GM19324 (cell line): ENCODE results near the gene UCK1.

Experiments used
- ATAC-seq: cut with Tn5 transposase; IDR thresholded peaks from one replicate; pipeline ENCODE4 v1.9.1; 2021; ENCODE audit warnings: mild to moderate bottlenecking, moderate library complexity; ENCODE audit not compliant: unreplicated experiment, low FRiP score

The UCK1 gene

GRCh38 chr9:131530920-131531832 is at the start of gene UCK1:
UCK1 (minus strand) TSS chr9:131531263; CDS start chr9:131531174, 89 bp downstream.
- peak; percentile 85 for ATAC-seq

DNA sequence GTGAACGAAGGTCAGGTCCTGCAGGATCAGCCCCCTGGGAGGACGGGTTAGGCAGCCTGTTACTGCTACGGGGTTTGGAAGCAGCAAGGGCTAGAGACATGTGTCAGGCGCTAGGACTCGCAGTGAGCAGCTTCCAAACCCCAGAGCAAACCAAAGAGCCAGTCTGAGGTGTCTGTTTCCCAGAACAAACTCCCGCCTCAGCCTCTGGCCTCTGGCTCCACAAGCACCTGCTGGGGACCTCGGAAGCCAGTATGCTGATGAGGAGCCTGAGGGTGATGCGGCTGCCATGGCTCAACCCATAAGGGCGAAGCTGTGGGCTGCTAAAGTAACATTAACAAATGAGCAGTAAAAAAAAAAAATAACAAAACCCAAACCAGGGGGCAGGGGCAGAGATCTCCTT is 49.3 kb upstream of the UCK1 start:
- no peak for ATAC-seq

DNA sequence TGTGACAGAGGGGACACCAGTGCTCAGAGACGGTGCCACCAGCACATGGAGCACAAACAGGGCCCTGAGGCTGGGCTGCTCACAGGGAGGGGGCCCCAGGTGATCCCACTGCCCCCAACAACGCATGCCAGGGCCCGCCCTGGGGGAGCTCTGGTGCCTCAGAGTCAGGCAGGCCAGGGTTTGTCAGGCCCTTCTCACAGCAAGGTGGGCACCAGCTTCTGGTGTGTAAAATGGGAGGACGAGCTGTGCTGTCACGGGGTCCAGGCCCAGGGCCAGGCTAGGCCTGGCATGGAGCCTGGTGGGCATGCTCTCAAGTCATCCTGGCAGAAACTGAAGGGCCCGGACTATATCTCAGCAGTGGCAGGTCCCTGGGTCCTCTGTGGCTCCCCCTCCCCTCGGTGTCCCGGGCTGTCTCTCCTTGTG is 48.7 kb upstream of the UCK1 start:
- ATAC-seq = no peak

GRCh38 chr9:131578731-131579504 is 47.9 kb upstream of the UCK1 start:
- ATAC-seq = peak; percentile 40

GRCh38 chr9:131578021-131578420 is 47.0 kb upstream of the UCK1 start:
- no peak for ATAC-seq

DNA sequence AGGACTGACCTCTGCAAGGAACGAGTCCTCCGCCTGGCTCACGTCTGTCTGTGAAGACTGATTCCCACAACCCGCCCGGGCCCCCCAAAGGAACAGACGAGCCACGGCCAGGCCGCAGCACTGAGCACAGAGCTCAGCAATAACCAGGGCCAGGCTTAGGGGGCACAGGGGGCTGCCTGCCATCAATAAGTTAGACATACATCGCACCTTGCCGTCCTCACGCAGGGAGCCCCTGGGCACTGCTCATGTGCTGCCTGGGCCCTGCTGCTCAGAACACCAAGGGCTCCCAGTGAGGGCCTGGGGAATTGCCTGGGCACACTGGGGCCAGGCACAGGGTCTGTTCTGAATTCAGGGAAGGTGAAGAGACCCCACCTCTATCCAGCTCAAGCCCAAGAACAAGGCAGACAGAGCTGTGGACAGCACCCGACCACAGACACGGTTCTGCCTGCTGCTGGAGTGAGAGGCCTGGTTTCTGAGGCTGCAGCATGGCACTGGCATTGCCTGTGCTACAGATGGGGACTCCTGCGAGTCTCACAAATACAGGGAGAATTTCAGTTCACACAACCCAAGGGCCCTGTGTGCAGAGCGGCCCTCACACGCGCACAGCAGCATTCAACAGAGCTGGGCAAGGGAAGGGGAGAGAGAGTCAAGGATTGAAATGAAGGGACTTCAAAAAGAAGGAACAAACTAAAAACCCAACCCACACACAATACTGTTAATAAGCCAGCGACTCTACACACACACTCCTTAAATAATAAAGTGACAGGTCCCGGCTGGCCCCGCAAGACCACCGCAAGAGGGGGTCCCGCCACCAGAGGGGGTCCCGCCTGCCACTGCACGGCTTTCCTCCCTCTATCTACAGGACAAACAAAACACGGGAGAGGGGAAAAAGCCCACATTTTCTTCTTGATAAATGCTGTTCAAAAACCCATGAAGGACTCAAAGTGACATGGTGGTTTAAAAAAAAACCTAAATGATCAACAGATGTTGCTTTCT is 46.2 kb upstream of the UCK1 start:
- ATAC-seq = no peak

- ATAC-seq = no peak
Observed at GRCh38 chr9:131575946-131576853, 45.1 kb upstream of the UCK1 start.

GRCh38 chr9:131574730-131575640 is 43.9 kb upstream of the UCK1 start:
- ATAC-seq = no peak

DNA sequence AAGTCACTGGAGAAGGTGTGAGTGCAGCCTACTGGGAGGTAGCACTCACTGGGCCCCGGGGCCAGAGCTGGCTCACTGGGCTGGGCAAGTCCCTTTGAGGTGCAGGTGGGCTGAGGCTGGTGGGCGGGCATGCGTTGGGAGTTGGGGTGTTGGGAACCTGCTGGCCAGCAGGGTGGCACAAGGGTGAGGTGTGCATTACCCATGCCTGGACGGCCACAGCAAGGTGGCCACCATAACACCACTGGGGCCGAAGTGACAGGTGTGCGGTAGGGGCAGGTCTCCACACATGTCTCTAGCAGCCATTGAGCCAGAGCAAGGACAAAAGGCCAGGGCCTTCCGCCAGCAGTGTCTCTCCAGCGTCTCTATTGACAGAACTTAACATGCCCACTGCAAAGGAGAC is 36.8 kb upstream of the UCK1 start:
- no peak for ATAC-seq

DNA sequence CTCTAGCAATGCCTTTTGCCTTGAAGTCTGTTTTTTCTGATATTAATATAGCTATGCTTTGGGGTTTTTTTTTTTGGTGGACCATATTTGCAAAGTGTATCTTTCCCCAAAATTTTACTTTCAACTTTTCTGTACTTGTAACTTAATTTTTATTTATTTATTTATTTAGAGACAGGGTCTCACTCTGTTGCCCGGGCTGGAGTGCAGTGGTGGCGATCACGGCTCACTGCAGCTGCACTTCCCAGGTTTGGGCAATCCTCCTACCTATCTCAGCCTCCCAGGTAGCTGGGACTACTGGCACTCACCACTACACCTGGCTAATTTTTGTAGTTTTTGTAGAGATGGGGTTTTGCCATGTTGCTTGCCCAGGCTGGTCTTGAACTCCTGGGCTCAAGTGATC is 35.1 kb upstream of the UCK1 start:
- no peak for ATAC-seq

DNA sequence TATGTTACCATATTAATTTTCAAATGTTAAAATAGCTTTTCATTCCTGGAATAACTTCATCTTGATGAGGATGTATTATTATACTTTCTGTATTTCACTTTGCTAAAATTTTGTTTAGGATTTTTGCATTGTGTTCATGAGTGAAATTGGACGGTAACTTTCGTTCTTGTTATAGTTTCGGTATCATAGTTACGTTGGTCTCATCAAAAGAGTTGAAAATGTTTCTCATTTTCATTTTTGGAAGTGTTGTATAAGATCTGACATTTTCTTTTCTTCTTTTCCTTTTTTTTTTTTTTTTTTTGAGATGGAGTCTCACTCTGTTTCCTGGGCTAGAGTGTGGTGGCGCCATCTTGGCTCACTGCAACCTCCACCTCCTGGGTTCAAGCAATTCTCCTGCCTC is 34.3 kb upstream of the UCK1 start:
- no peak for ATAC-seq

GRCh38 chr9:131562032-131562959 is 31.2 kb upstream of the UCK1 start:
- ATAC-seq = no peak

DNA sequence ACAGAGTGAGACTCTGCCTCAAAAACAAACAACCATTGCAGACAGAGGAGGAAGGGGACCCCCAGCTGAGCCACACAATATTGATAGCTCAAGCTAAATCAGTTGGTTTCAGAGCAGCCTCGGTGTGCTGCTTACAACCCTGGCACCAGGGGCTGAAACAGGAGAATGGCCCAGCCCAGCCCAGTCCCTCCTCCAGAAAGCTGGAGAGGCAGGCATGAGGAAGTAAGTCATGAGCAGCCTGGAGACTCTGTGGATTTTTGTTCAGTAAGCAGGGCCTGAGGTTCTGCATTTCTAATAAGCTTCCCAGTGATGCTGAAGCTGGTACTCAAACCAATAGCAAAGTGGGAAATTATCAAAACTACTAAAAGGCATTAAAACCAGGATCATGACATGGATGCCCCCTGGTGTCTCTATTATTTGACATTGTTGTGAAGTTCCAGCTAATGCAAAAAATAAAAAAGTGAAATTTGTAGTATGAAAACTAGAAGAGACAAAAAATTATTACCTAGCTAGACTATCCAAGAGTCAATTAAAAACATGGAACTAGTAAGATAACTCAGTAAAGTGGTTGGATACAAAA is 28.4 kb upstream of the UCK1 start:
- no peak for ATAC-seq

- no peak for ATAC-seq
Observed at GRCh38 chr9:131557855-131558548, 26.9 kb upstream of the UCK1 start.

GRCh38 chr9:131555841-131556673 is 25.0 kb upstream of the UCK1 start:
- no peak for ATAC-seq
